ENCODE data around the gene ITGB2. TPM values are rescaled to one million over a fixed set of nuclear protein-coding genes. Genes with fewer than 3 reads are reported as not detected.

ITGB2 gene
- total and polyA plus RNA-seq, 2 donors (not counting 1 experiment from before 2014, with no cell fraction given), result 0.05 TPM; not detected in 1

- Histone ChIP-seq H3K4me1 (ENCODE audit: control insufficient read depth, extremely low read depth, insufficient read depth, low read length) (peaks cover 6% of the 10 kb centered on the region), H3K27ac (ENCODE audit: insufficient read depth, low read length) (no peak overlapping the region), H3K27me3 (ENCODE audit: control insufficient read depth, insufficient read depth, low read length) (peaks cover 34% of the 10 kb centered on the region), H4K20me1 (ENCODE audit: control insufficient read depth, extremely low read depth, insufficient read depth, low read length) (no peaks in the 10 kb centered on the region), H2AFZ (ENCODE audit: low read length) (no peak overlapping the region), H3K9ac (ENCODE audit: insufficient read depth, low read length) (no peak overlapping the region), H3K79me2 (ENCODE audit: control insufficient read depth, insufficient read depth, low read length) (no peaks in the 10 kb centered on the region), H3K4me2 (ENCODE audit: extremely low read depth, insufficient read depth, low read length) (no peak overlapping the region), H3K9me3 (ENCODE audit: control insufficient read depth, insufficient read depth, low read depth, low read length) (no peaks in the 10 kb centered on the region), H3K4me3 (replicated peaks in 1 of 4; ENCODE audit: control extremely low read depth in 1 of 4, insufficient read depth in 1 of 4, low read depth in 3 of 4, low read length in 4 of 4) (no peak overlapping the region), H3K36me3 (ENCODE audit: control insufficient read depth, insufficient read depth, low read length) (no peaks in the 10 kb centered on the region)
- DNase-seq (ENCODE audit: low read depth in 2 of 2), result no peak
- TF ChIP-seq EZH2 (IDR thresholded peaks at IDR 0.05; ENCODE audit: low read length, missing control alignments), result no peak
- no peak for TF ChIP-seq CTCF (conservative IDR thresholded peaks at IDR 0.05 in 1 of 2, IDR thresholded peaks at IDR 0.05 in 1 of 2; ENCODE audit: low read depth in 1 of 2, low read length in 2 of 2)
These were observed 12.7 kb upstream of the ITGB2 start for GRCh38 chr21:44933199-44933917.

- TF ChIP-seq EZH2 (IDR thresholded peaks at IDR 0.05; ENCODE audit: low read length, missing control alignments) (no peak), CTCF (conservative IDR thresholded peaks at IDR 0.05 in 1 of 2, IDR thresholded peaks at IDR 0.05 in 1 of 2; ENCODE audit: low read depth in 1 of 2, low read length in 2 of 2) (peak in 1 of 2 donors; percentile 27)
- Histone ChIP-seq H3K4me2 (ENCODE audit: extremely low read depth, insufficient read depth, low read length) (no peak overlapping the region), H3K4me3 (replicated peaks in 1 of 4; ENCODE audit: control extremely low read depth in 1 of 4, insufficient read depth in 1 of 4, low read depth in 3 of 4, low read length in 4 of 4) (peak overlapping the region in 1 of 4 experiments; percentile 20), H4K20me1 (ENCODE audit: control insufficient read depth, extremely low read depth, insufficient read depth, low read length) (no peaks in the 10 kb centered on the region), H3K4me1 (ENCODE audit: control insufficient read depth, extremely low read depth, insufficient read depth, low read length) (peaks cover 13% of the 10 kb centered on the region), H3K27ac (ENCODE audit: insufficient read depth, low read length) (no peak overlapping the region), H3K36me3 (ENCODE audit: control insufficient read depth, insufficient read depth, low read length) (no peaks in the 10 kb centered on the region), H3K79me2 (ENCODE audit: control insufficient read depth, insufficient read depth, low read length) (no peaks in the 10 kb centered on the region), H2AFZ (ENCODE audit: low read length) (no peak overlapping the region), H3K9ac (ENCODE audit: insufficient read depth, low read length) (no peak overlapping the region), H3K9me3 (ENCODE audit: control insufficient read depth, insufficient read depth, low read depth, low read length) (no peaks in the 10 kb centered on the region), H3K27me3 (ENCODE audit: control insufficient read depth, insufficient read depth, low read length) (peaks cover 34% of the 10 kb centered on the region)
- no peak for DNase-seq (ENCODE audit: low read depth in 2 of 2)
These were observed 11.9 kb upstream of the ITGB2 start for GRCh38 chr21:44932408-44933181.

Data from fibroblast of lung (primary cell).